ENCODE measurements around the gene INPP5A.

The INPP5A gene

DNA sequence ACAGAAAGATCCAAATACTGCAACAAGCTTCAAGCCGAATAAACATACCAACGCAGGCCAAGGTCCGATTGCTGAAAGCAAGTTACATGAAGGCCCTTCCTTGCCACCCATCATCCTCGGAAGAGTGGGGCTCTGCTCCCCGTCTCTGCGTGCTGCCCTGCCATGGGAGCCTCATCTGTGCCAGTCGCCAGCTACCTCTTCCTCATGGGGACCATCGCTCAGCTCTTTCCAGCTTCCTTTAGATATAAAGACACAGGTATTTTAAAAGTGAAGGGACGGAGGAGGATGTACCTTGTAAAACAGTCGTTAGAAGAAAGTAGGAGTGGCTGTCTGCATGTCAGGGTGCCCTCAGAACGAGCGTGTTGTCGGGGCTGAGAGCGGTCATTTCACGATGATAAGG is 114.9 kb downstream of the INPP5A start:
- no peak for TF ChIP-seq NFIC (IDR thresholded peaks at IDR 0.05)
- no peak for TF ChIP-seq TCF12 (IDR thresholded peaks at IDR 0.05; ENCODE audit: low read depth)

DNA sequence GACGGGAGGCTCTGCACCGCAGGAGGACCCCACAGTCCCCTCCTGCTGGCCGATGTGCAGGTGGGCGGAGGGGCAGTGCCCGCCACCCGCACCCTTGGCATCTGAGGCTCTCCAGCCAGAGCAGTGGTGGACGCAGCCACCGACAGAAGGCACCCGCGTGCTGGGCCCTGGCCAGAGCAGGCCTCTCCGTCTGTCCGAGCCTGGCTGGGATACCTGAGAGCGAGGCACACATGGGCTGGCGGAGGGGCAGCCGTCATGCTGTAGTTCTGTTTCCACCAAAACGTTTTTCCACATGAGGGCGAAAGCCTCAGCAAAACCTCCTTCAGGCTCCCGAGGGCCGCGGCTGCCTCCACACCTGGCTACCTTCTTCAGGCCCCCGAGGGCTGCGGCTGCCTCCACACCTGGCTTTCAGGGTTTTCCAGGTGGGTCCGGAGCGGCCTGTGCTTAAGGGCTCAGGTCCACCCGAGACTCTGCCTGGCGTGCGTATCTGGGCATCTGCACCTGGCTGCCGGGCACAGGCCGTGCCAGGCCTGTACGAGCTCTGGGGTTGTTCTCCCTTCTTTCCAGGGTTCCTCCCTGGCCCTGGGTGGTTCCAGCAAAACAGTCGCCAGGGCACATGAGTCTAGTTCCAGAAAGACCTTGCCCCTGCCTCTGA is 115.5 kb downstream of the INPP5A start:
- TF ChIP-seq, protein P1, sequence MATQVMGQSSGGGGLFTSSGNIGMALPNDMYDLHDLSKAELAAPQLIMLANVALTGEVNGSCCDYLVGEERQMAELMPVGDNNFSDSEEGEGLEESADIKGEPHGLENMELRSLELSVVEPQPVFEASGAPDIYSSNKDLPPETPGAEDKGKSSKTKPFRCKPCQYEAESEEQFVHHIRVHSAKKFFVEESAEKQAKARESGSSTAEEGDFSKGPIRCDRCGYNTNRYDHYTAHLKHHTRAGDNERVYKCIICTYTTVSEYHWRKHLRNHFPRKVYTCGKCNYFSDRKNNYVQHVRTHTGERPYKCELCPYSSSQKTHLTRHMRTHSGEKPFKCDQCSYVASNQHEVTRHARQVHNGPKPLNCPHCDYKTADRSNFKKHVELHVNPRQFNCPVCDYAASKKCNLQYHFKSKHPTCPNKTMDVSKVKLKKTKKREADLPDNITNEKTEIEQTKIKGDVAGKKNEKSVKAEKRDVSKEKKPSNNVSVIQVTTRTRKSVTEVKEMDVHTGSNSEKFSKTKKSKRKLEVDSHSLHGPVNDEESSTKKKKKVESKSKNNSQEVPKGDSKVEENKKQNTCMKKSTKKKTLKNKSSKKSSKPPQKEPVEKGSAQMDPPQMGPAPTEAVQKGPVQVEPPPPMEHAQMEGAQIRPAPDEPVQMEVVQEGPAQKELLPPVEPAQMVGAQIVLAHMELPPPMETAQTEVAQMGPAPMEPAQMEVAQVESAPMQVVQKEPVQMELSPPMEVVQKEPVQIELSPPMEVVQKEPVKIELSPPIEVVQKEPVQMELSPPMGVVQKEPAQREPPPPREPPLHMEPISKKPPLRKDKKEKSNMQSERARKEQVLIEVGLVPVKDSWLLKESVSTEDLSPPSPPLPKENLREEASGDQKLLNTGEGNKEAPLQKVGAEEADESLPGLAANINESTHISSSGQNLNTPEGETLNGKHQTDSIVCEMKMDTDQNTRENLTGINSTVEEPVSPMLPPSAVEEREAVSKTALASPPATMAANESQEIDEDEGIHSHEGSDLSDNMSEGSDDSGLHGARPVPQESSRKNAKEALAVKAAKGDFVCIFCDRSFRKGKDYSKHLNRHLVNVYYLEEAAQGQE (IDR thresholded peaks at IDR 0.05; ENCODE audit: low read depth): no peak
- no peak for TF ChIP-seq YY1 (IDR thresholded peaks at IDR 0.05; ENCODE audit: low read depth)
- TF ChIP-seq TAF1 (IDR thresholded peaks at IDR 0.05; ENCODE audit: low read depth): no peak
- TF ChIP-seq EP300 (IDR thresholded peaks at IDR 0.05; ENCODE audit: borderline replicate concordance): no peak
- no peak for TF ChIP-seq NFIC (IDR thresholded peaks at IDR 0.05)
- no peak for TF ChIP-seq FOXM1 (IDR thresholded peaks at IDR 0.05; ENCODE audit: borderline replicate concordance, low read depth)
- no peak for TF ChIP-seq ZBTB7A (IDR thresholded peaks at IDR 0.05; ENCODE audit: low read depth)
- no peak for TF ChIP-seq TEAD4 (IDR thresholded peaks at IDR 0.05)
- TF ChIP-seq EGR1 (IDR thresholded peaks at IDR 0.05): no peak
- no peak for TF ChIP-seq CEBPB (IDR thresholded peaks at IDR 0.05)
- TF ChIP-seq CREB1 (IDR thresholded peaks at IDR 0.05; ENCODE audit: low read depth): no peak
- TF ChIP-seq, protein P2, sequence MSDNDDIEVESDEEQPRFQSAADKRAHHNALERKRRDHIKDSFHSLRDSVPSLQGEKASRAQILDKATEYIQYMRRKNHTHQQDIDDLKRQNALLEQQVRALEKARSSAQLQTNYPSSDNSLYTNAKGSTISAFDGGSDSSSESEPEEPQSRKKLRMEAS (IDR thresholded peaks at IDR 0.05): no peak
- no peak for TF ChIP-seq RAD21 (IDR thresholded peaks at IDR 0.05; ENCODE audit: low read depth)
- TF ChIP-seq TCF12 (IDR thresholded peaks at IDR 0.05; ENCODE audit: low read depth): no peak
- TF ChIP-seq, protein P3, sequence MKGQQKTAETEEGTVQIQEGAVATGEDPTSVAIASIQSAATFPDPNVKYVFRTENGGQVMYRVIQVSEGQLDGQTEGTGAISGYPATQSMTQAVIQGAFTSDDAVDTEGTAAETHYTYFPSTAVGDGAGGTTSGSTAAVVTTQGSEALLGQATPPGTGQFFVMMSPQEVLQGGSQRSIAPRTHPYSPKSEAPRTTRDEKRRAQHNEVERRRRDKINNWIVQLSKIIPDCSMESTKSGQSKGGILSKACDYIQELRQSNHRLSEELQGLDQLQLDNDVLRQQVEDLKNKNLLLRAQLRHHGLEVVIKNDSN (IDR thresholded peaks at IDR 0.05): no peak

DNA sequence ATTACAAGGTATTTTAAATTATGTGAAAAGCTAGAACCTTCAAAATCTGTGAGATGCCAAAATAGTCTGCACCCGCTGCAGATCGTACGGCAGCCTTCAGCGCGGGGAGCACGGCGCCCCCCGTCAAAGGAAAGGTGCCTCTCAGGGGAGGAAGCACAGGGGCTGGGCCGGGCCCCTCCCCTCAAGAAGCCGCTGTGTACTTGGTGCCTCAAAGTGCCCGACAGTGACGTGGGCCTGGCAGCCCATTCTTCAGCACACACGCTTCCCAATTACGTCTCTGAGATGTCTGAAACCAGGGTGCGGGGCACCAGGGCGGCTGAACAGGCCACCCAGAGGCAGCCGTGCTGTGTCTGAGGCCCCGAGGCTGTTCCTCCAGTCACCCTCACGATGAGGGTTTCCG is 116.1 kb downstream of the INPP5A start:
- TF ChIP-seq, protein P3 (IDR thresholded peaks at IDR 0.05): no peak
- no peak for TF ChIP-seq CREB1 (IDR thresholded peaks at IDR 0.05; ENCODE audit: low read depth)
- TF ChIP-seq CEBPB (IDR thresholded peaks at IDR 0.05): no peak
- TF ChIP-seq TCF12 (IDR thresholded peaks at IDR 0.05; ENCODE audit: low read depth): no peak
- TF ChIP-seq, protein P1 (IDR thresholded peaks at IDR 0.05; ENCODE audit: low read depth): no peak
- TF ChIP-seq ZBTB7A (IDR thresholded peaks at IDR 0.05; ENCODE audit: low read depth): no peak
- no peak for TF ChIP-seq EGR1 (IDR thresholded peaks at IDR 0.05)
- no peak for TF ChIP-seq FOXM1 (IDR thresholded peaks at IDR 0.05; ENCODE audit: borderline replicate concordance, low read depth)
- TF ChIP-seq, protein P2 (IDR thresholded peaks at IDR 0.05): no peak
- no peak for TF ChIP-seq NFIC (IDR thresholded peaks at IDR 0.05)
- no peak for TF ChIP-seq TEAD4 (IDR thresholded peaks at IDR 0.05)
- TF ChIP-seq EP300 (IDR thresholded peaks at IDR 0.05; ENCODE audit: borderline replicate concordance): no peak
- no peak for TF ChIP-seq YY1 (IDR thresholded peaks at IDR 0.05; ENCODE audit: low read depth)
- TF ChIP-seq RAD21 (IDR thresholded peaks at IDR 0.05; ENCODE audit: low read depth): no peak
- no peak for TF ChIP-seq TAF1 (IDR thresholded peaks at IDR 0.05; ENCODE audit: low read depth)

DNA sequence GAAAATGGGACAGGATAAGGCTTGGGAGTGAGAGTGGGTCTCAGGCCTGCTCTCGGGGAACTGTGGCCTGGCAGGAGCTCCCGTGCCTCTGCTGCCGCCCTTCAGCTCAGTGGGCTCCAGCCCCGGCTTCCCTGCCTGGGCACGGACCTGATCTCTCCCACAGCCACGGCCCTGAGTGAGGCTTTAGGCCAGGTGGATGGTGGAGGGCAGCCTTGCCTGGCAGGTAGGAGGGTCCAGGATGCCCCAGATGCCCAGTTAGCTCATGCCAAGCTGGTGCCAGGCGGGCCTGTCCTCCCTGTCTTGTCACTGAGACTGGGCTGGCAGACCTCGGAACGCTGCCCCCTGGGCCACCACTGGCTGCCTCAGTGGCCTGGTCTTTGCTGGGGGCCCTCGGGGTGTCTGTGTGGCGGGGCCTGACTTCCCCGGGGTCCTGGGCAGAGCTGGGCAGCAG is 116.6 kb downstream of the INPP5A start:
- 0 out of 2 replicates have a peak, but pooled peaks have one; percentile 6 for TF ChIP-seq TAF1 (IDR thresholded peaks at IDR 0.05; ENCODE audit: low read depth)
- no peak for TF ChIP-seq NFIC (IDR thresholded peaks at IDR 0.05)

DNA sequence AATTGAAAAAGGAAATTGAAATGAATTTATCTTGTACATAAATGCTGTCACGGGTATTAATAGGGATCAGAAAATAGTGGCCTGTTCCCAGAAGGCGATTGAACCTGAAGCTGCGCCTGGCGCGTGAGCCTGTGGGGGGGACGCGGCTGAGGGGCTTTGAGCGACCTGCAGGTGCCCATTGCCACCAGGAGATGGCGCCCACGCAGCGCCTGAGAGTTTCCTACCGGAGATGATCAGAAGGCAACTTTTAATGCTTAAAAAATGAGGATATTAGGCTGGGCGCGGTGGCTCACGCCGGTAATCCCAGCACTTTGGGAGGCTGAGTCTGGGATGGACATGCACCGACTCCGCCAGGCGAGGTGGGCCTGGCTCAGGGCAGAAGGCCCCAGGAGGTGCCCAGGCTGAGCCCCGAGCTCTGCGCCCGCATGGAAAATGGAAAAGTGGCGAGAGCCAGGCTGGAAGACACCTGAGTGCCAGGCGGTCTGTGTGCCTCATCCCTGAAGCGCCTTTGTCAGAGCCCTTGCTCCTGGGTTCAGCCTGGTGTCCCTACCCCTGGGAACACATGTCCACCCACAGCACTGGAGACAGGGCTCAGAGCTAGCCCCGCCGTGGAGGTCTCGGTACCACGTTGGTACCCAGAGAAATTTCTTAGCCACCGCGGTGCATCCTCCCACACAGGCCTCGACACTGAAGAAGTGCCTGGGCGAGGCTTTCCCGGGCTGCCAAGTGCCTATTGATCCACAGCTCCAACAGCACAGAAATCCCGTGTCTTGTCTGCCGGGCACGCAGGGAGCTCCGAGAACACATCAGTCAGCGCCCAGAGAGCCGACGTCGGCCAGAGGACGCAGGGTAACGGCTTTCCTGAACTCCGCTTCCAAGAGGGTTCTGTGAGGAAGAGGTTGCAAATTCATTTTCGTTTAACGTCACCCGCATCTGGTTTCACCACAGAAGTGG is 117.4 kb downstream of the INPP5A start:
- TF ChIP-seq EP300 (IDR thresholded peaks at IDR 0.05; ENCODE audit: borderline replicate concordance) (no peak), TAF1 (IDR thresholded peaks at IDR 0.05; ENCODE audit: low read depth) (0 out of 2 replicates have a peak, but pooled peaks have one; percentile 18), CREB1 (IDR thresholded peaks at IDR 0.05; ENCODE audit: low read depth) (no peak), FOXM1 (IDR thresholded peaks at IDR 0.05; ENCODE audit: borderline replicate concordance, low read depth) (no peak), NFIC (IDR thresholded peaks at IDR 0.05) (no peak), YY1 (IDR thresholded peaks at IDR 0.05; ENCODE audit: low read depth) (no peak), RAD21 (IDR thresholded peaks at IDR 0.05; ENCODE audit: low read depth) (peak; percentile 100), ZBTB7A (IDR thresholded peaks at IDR 0.05; ENCODE audit: low read depth) (peak; percentile 90; the same call in 1 of the 2 replicates), EGR1 (IDR thresholded peaks at IDR 0.05) (no peak), TEAD4 (IDR thresholded peaks at IDR 0.05) (no peak), TCF12 (IDR thresholded peaks at IDR 0.05; ENCODE audit: low read depth) (no peak), CEBPB (IDR thresholded peaks at IDR 0.05) (no peak)
- TF ChIP-seq, protein P1 (IDR thresholded peaks at IDR 0.05; ENCODE audit: low read depth): no peak
- TF ChIP-seq, protein P2 (IDR thresholded peaks at IDR 0.05): peak; percentile 27; the same call in 1 of the 2 replicates
- TF ChIP-seq, protein P3 (IDR thresholded peaks at IDR 0.05): no peak
